A549 (cell line): ENCODE measurements around the gene DNAJC15.

Experiments used
- CEBPB ChIP-seq, 2 experiments: fragments of >200 bp in 1 of 2; sonication (Bioruptor Twin) in 1 of 2; formaldehyde crosslinking in 1 of 2; IDR thresholded peaks; 2 replicates each; pipeline ENCODE4 v1.6.1; 2012 to 2016
- ESRRA ChIP-seq: fragments of 150-350 bp; IDR thresholded peaks from 2 replicates; pipeline ENCODE4 v1.6.1; 2014; ENCODE audit warnings: mild to moderate bottlenecking, low read length, borderline replicate concordance
- REST ChIP-seq: fragments of 200-600 bp; sonication (generic); IDR thresholded peaks from 2 replicates; pipeline ENCODE4 v1.6.1; 2016; ENCODE audit warnings: antibody characterized with exemption, mild to moderate bottlenecking, moderate library complexity
- TF ChIP-seq, protein P1 (sequence below): IDR thresholded peaks from 2 replicates; pipeline ENCODE4 v1.6.1; 2012

DNA sequence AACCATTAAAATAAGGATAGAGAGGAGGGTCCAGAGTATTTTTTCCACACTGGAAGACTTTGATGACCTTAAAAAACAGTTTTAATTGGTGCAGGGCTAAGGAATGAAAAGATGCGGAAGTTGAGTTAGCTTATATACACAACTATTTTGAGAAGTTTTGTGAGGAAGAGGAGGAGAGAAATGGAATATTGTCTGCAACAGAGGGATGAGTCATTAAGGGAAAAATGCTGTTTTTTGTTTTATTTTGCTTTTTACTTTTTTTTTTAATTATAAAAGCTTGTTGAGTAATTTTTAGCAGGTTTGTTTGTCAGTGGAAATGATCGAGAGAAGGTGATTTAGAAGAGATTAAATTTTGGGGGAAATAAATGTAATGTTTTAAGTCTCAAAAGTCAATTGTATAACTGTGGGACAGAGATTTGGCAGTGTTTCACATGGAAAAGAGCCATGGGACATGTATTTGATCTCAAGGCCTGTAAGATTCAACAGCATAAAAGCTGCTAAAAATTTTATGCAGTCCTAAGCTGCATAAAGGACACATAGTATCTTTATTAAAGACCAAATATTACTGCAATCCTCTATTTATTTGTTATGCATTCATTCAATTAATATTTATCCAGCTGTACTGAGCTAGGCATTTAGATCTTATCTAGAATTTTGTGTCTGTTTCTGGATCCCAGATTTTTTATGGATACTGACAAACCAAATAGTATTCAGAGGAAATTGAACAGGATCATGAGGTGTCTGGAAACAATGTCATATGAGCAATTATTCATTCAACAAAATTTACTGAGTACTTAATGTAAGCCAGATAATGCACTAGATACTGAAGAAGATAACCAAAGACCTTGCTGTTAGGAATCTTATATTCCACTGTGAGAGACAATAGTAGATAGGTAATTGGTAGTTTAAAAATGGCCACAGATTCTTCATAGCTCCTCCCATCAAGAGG, 72.7 kb downstream of the DNAJC15 start:
- no peak for TF ChIP-seq CEBPB (IDR thresholded peaks at IDR 0.05)
- no peak for TF ChIP-seq REST
- TF ChIP-seq ESRRA, result no peak
- TF ChIP-seq, protein P1, sequence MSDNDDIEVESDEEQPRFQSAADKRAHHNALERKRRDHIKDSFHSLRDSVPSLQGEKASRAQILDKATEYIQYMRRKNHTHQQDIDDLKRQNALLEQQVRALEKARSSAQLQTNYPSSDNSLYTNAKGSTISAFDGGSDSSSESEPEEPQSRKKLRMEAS, result no peak
